A549 (cell line): Measurements from ENCODE around the gene ZNF532. TPM values are rescaled to one million over a fixed set of nuclear protein-coding genes. Genes with fewer than 3 reads are reported as not detected.

ENCODE experiments used
- ATAC-seq, 2 experiments: fragments of 200-7000 bp in 1 of 2; fragments of >200 bp in 1 of 2; cut with Nextera tagmentation in 1 of 2; cut with Tn5 transposase in 1 of 2; 3 replicates each; pipeline versions ENCODE4 v1.8.0 to v1.9.1; 2018 to 2020; ENCODE audit warnings: mild to moderate bottlenecking in 1 of 2, moderate library complexity in 1 of 2
- CTCF ChIA-PET: fragments of 300-600 bp; sonication (Branson Sonifier 250); formaldehyde crosslinking; extraction: SDS; loops from one replicate; lab custom pipeline; 2021; ENCODE audit warnings: antibody characterized with exemption, inconsistent platforms; lab: Yijun Ruan, JAX
- POLR2A ChIA-PET: fragments of 350-600 bp; formaldehyde crosslinking; extraction: SDS; loops from one replicate; lab custom pipeline; 2021; ENCODE audit warnings: antibody characterized with exemption, inconsistent platforms; lab: Yijun Ruan, JAX
- DNase-seq, 2 experiments: peaks; one replicate each; pipeline versions ENCODE4 v3.0.0 to v3.0.0-alpha.2; 2011 to 2016; ENCODE audit warnings: low read depth in 1 of 2, low spot score in 1 of 2
- FAIRE-seq: peaks from 2 replicates; lab custom pipeline; 2011; peaks lifted over from hg19 to GRCh38; lab: Jason Lieb, UNC
- H3K27ac ChIP-seq, 2 experiments: fragments of >200 bp; sonication (Bioruptor Twin); formaldehyde crosslinking; 3 replicates each; pipeline ENCODE4 v1.5.1; 2016 to 2017
- H3K4me1 ChIP-seq: fragments of >200 bp; sonication (Bioruptor Twin); formaldehyde crosslinking; 3 replicates; pipeline ENCODE4 v1.6.1; 2016
- H3K4me2 ChIP-seq: fragments of >200 bp; sonication (Bioruptor Twin); formaldehyde crosslinking; 3 replicates; pipeline ENCODE4 v1.6.1; 2016
- H3K4me3 ChIP-seq: fragments of >200 bp; sonication (Bioruptor Twin); formaldehyde crosslinking; 3 replicates; pipeline ENCODE4 v1.5.1; 2016
- H3K9me3 ChIP-seq: fragments of >200 bp; sonication (Bioruptor Twin); formaldehyde crosslinking; 3 replicates; pipeline ENCODE4 v1.6.1; 2016
- CBX2 ChIP-seq: fragments of 200-600 bp; sonication (generic); IDR thresholded peaks from 2 replicates; pipeline ENCODE4 v1.6.1; 2016; ENCODE audit warnings: low read depth, mild to moderate bottlenecking, borderline replicate concordance
- CBX8 ChIP-seq: fragments of 200-600 bp; sonication (generic); IDR thresholded peaks from 2 replicates; pipeline ENCODE4 v1.6.1; 2016
- CHD2 ChIP-seq: fragments of 150-350 bp; IDR thresholded peaks from 2 replicates; pipeline ENCODE4 v1.6.1; 2014; ENCODE audit warnings: low read length; ENCODE audit not compliant: partially characterized antibody
- CHD4 ChIP-seq: fragments of 200-600 bp; sonication (generic); IDR thresholded peaks from 2 replicates; pipeline ENCODE4 v1.6.1; 2016; ENCODE audit warnings: antibody characterized with exemption, mild to moderate bottlenecking, borderline replicate concordance
- EHF ChIP-seq: fragments of 250-450 bp; sonication (Bioruptor Pico); IDR thresholded peaks from 2 replicates; pipeline ENCODE4 v1.5.0; 2020; ENCODE audit warnings: mild to moderate bottlenecking
- EP300 ChIP-seq, 2 experiments: fragments of >200 bp; sonication (Bioruptor Twin); formaldehyde crosslinking; IDR thresholded peaks; 2 replicates in 1 of 2; 3 replicates in 1 of 2; pipeline ENCODE4 v1.6.1; 2016 to 2017
- FOSL2 ChIP-seq, 2 experiments: fragments of 450-650 bp in 1 of 2; fragments of >200 bp in 1 of 2; sonication (Bioruptor Twin) in 1 of 2; formaldehyde crosslinking; IDR thresholded peaks; 2 replicates each; pipeline versions ENCODE4 v1.5.0 to v1.6.1; 2016 to 2020; ENCODE audit warnings: mild to moderate bottlenecking in 1 of 2, moderate library complexity in 1 of 2
- FOXS1 ChIP-seq: fragments of 250-450 bp; sonication (Bioruptor Pico); IDR thresholded peaks from 2 replicates; pipeline ENCODE4 v1.5.0; 2020; ENCODE audit warnings: mild to moderate bottlenecking, moderate library complexity
- HEYL ChIP-seq: fragments of 250-450 bp; sonication (Bioruptor Pico); IDR thresholded peaks from 2 replicates; pipeline ENCODE4 v1.8.0; 2021; ENCODE audit warnings: mild to moderate bottlenecking, moderate library complexity
- HOXA7 ChIP-seq: fragments of 250-450 bp; sonication (Bioruptor Pico); IDR thresholded peaks from 2 replicates; pipeline ENCODE4 v1.5.0; 2020; ENCODE audit warnings: mild to moderate bottlenecking, moderate library complexity
- HOXB5 ChIP-seq: fragments of 250-450 bp; sonication (Bioruptor Pico); IDR thresholded peaks from 2 replicates; pipeline ENCODE4 v1.5.0; 2020; ENCODE audit warnings: mild to moderate bottlenecking, moderate library complexity
- NPAS2 ChIP-seq: fragments of 250-450 bp; sonication (Bioruptor Pico); IDR thresholded peaks from 2 replicates; pipeline ENCODE4 v1.8.0; 2022; ENCODE audit warnings: mild to moderate bottlenecking, moderate library complexity, borderline replicate concordance
- NR3C1 ChIP-seq: fragments of >200 bp; sonication (Bioruptor Twin); formaldehyde crosslinking; IDR thresholded peaks from 3 replicates; pipeline ENCODE4 v1.6.1; 2017
- RNF2 ChIP-seq: fragments of 200-600 bp; sonication (generic); IDR thresholded peaks from 2 replicates; pipeline ENCODE4 v1.6.1; 2016; ENCODE audit warnings: low read depth, mild to moderate bottlenecking, antibody characterized with exemption, moderate library complexity, borderline replicate concordance
- SMC3 ChIP-seq: fragments of >200 bp; sonication (Bioruptor Twin); formaldehyde crosslinking; IDR thresholded peaks from 3 replicates; pipeline ENCODE4 v1.6.1; 2018; ENCODE audit warnings: inconsistent platforms
- SREBF2 ChIP-seq: fragments of 450-650 bp; IDR thresholded peaks from 2 replicates; pipeline ENCODE4 v1.6.1; 2014; ENCODE audit warnings: mild to moderate bottlenecking, moderate library complexity
- WGBS: methylation state at CpG from one replicate; pipeline ENCODE4 v1.1.6; 2017; ENCODE audit errors: missing lambda C conversion rate; 5-methylcytosine and 5-hydroxymethylcytosine counted together
- polyA plus RNA-seq, 4 experiments: library from polyadenylated mRNA; depleted of rRNA in 3 of 4; stranded (reverse); fragments of >200 nt; fragmentation: RNase III in 1 of 4; extraction: RNeasy Plus Mini Kit Qiagen cat#74134 plus additional on column Dnase treatment in 1 of 4; gene quantifications; 2 replicates in 3 of 4; 3 replicates in 1 of 4; pipeline ENCODE4 v1.2.3, GENCODE V29; 2011 to 2017
- TF ChIP-seq, protein P1 (sequence below): fragments of 250-450 bp; sonication (Bioruptor Pico); IDR thresholded peaks from 2 replicates; pipeline ENCODE4 v1.5.0; 2021; ENCODE audit warnings: mild to moderate bottlenecking, moderate library complexity, borderline replicate concordance
- TF ChIP-seq, protein P2 (sequence below): fragments of 450-650 bp; IDR thresholded peaks from 2 replicates; pipeline ENCODE4 v1.6.1; 2014; ENCODE audit warnings: antibody characterized with exemption
- TF ChIP-seq, protein P3 (sequence below): fragments of 250-450 bp; sonication (Bioruptor Pico); IDR thresholded peaks from 2 replicates; pipeline ENCODE4 v1.5.0; 2020; ENCODE audit warnings: low read depth, mild to moderate bottlenecking, moderate library complexity
- TF ChIP-seq, protein P4 (sequence below): fragments of >200 bp; sonication (Bioruptor Twin); formaldehyde crosslinking; IDR thresholded peaks from 3 replicates; pipeline ENCODE4 v1.5.1; 2016

ZNF532 gene
- polyA plus RNA-seq, 2 of the 4 experiments (the other 2 are of a cell fraction) = 26.8 to 64.6 TPM

DNA sequence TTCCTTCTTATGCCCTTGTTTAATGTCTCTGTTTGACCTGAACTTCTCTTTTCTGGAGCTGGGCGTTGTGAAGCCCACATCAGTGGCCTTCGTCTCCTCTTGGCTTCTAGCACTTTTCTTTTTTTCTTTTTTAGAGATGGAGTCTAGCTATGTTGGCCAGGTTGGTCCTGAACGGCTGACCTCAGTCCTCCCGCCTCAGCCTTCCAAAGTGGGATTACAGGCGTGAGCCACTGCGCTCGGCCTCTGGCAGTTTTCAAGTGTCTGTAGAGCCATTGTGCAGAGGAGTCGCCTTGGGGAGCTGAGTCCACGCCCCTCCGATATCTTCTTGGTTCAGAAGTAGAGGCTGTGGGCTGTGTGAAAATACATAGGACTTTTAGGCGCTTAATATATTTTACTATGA is 36.5 kb downstream of the ZNF532 start:
- TF ChIP-seq HOXA7 (CRISPR knock-in tag) (no peak), CBX2 (no peak), FOSL2 (IDR thresholded peaks at IDR 0.05) (no peak), FOSL2 (CRISPR knock-in tag; IDR thresholded peaks at IDR 0.05) (no peak), NR3C1 (no peak), CHD2 (no peak), FOXS1 (CRISPR knock-in tag) (no peak), CHD4 (no peak)
- TF ChIP-seq, protein P1, sequence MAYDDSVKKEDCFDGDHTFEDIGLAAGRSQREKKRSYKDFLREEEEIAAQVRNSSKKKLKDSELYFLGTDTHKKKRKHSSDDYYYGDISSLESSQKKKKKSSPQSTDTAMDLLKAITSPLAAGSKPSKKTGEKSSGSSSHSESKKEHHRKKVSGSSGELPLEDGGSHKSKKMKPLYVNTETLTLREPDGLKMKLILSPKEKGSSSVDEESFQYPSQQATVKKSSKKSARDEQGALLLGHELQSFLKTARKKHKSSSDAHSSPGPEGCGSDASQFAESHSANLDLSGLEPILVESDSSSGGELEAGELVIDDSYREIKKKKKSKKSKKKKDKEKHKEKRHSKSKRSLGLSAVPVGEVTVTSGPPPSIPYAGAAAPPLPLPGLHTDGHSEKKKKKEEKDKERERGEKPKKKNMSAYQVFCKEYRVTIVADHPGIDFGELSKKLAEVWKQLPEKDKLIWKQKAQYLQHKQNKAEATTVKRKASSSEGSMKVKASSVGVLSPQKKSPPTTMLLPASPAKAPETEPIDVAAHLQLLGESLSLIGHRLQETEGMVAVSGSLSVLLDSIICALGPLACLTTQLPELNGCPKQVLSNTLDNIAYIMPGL (CRISPR knock-in tag) = no peak
- Histone ChIP-seq H3K4me2 (no peak overlapping the region), H3K9me3 (no peaks in the 10 kb centered on the region), H3K27ac (no peak overlapping the region), H3K4me3 (no peak overlapping the region), H3K4me1 (peaks cover 13% of the 10 kb centered on the region; the same call in 2 of the 3 replicates)
- no peak for DNase-seq
- FAIRE-seq = no peak
- 97% methylated on average over 11 of the region's 11 CpGs for WGBS
- no peak for ATAC-seq
- POLR2A ChIA-PET = no interaction called here
- CTCF ChIA-PET = interaction anchor here (0.9 to 1.0 kb wide), 3 partner anchors 39 to 169 kb away, joined by 3 read pairs; no protein-coding TSS in a partner anchor

DNA sequence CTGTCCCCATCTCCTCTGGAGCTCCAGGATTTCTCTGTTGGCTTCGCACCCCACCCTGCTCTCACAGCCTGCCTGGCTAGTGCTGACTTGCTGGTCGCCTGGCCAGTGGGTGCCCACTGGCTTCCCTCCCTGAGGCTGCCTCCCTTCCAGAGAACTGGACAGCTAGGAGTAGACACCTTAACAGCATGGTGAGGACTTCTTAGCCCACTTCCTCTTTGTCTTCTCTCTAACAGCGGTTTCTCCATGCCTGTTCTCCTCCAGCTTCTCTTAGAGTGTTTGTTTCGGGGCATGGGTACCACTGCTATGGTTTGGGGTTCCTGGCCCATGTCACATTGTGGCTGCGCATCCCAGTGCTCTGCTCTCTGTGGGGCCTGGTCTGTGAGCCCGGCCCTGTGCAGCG is 37.1 kb downstream of the ZNF532 start:
- DNase-seq (no peak), FAIRE-seq (no peak), ATAC-seq (no peak)
- ChIA-PET POLR2A (no interaction called here), CTCF (interaction anchor here (0.9 to 1.0 kb wide), 3 partner anchors 38 to 169 kb away, joined by 3 read pairs; no protein-coding TSS in a partner anchor)
- no peak for TF ChIP-seq NPAS2 (CRISPR knock-in tag)
- no peak for TF ChIP-seq SMC3
- no peak for TF ChIP-seq CBX8
- WGBS = 94% methylated on average over 3 of the region's 7 CpGs
- no peaks in the 10 kb centered on the region for H3K9me3 ChIP-seq
- H3K4me3 ChIP-seq = no peak overlapping the region
- peaks cover 6% of the 10 kb centered on the region; the same call in 2 of the 3 replicates for H3K4me1 ChIP-seq
- H3K4me2 ChIP-seq = no peak overlapping the region
- H3K27ac ChIP-seq = peak overlapping the region in 1 of 2 experiments; percentile 7; a peak in 1 of 6 replicates

DNA sequence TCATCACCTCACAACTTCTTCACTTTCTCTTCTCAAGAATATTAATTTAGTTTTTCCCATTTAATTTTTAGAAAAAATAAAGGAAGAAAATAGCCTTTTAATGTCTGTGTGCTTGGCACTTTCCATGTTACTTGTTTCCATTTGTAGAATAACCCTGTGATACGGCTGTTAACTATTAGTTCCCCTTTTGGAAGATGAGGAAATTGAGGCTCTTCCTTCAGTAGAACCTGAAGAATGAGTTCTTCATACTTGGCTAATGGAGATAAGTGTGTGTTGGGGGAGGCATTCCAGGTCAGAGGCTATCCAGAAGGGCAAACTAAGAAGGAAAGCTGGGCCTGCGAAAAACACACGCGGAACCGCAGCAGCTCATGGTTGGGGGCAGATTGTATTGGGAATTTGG is 38.3 kb downstream of the ZNF532 start:
- H3K4me2 ChIP-seq = no peak overlapping the region
- no peak for TF ChIP-seq HEYL
- TF ChIP-seq FOSL2 (IDR thresholded peaks at IDR 0.05) = no peak
- TF ChIP-seq FOSL2 (CRISPR knock-in tag; IDR thresholded peaks at IDR 0.05) = no peak
- no peak for TF ChIP-seq CBX2
- no peak for TF ChIP-seq EP300 (IDR thresholded peaks at IDR 0.05)
- TF ChIP-seq NPAS2 (CRISPR knock-in tag) = no peak
- TF ChIP-seq, protein P2, sequence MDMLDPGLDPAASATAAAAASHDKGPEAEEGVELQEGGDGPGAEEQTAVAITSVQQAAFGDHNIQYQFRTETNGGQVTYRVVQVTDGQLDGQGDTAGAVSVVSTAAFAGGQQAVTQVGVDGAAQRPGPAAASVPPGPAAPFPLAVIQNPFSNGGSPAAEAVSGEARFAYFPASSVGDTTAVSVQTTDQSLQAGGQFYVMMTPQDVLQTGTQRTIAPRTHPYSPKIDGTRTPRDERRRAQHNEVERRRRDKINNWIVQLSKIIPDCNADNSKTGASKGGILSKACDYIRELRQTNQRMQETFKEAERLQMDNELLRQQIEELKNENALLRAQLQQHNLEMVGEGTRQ = no peak
- no peak for TF ChIP-seq HOXB5
- TF ChIP-seq, protein P3, sequence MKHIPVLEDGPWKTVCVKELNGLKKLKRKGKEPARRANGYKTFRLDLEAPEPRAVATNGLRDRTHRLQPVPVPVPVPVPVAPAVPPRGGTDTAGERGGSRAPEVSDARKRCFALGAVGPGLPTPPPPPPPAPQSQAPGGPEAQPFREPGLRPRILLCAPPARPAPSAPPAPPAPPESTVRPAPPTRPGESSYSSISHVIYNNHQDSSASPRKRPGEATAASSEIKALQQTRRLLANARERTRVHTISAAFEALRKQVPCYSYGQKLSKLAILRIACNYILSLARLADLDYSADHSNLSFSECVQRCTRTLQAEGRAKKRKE (CRISPR knock-in tag) = no peak
- TF ChIP-seq SREBF2 = no peak
- no peak for TF ChIP-seq RNF2
- TF ChIP-seq, protein P4, sequence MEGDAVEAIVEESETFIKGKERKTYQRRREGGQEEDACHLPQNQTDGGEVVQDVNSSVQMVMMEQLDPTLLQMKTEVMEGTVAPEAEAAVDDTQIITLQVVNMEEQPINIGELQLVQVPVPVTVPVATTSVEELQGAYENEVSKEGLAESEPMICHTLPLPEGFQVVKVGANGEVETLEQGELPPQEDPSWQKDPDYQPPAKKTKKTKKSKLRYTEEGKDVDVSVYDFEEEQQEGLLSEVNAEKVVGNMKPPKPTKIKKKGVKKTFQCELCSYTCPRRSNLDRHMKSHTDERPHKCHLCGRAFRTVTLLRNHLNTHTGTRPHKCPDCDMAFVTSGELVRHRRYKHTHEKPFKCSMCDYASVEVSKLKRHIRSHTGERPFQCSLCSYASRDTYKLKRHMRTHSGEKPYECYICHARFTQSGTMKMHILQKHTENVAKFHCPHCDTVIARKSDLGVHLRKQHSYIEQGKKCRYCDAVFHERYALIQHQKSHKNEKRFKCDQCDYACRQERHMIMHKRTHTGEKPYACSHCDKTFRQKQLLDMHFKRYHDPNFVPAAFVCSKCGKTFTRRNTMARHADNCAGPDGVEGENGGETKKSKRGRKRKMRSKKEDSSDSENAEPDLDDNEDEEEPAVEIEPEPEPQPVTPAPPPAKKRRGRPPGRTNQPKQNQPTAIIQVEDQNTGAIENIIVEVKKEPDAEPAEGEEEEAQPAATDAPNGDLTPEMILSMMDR = no peak
- TF ChIP-seq EHF = no peak
- ATAC-seq (no peak), DNase-seq (no peak), FAIRE-seq (no peak)
- 93% methylated on average over 5 of the region's 5 CpGs for WGBS
- H3K9me3 ChIP-seq = no peaks in the 10 kb centered on the region
- ChIA-PET CTCF (interaction anchor here (1.0 kb wide), 1 partner anchor 167 kb away, joined by 5 read pairs; no protein-coding TSS in a partner anchor), POLR2A (no interaction called here)
- no peak overlapping the region for H3K4me3 ChIP-seq
- H3K4me1 ChIP-seq = 0 out of 3 replicates have a peak, but pooled peaks cover 3% of the 10 kb centered on the region
- no peak overlapping the region for H3K27ac ChIP-seq
